Stomach (tissue), 4 donors: ENCODE data around the gene NEMP1.

Source experiments
- POLR2AphosphoS5 ChIP-seq, 3 donors: sonication (generic); formaldehyde crosslinking; IDR thresholded peaks; one replicate each; pipeline ENCODE4 v1.6.1; 2016; ENCODE audit warnings: antibody characterized with exemption in 3 of 3
- TF ChIP-seq, protein P1 (sequence below), 7 experiments: fragments of 450-650 bp in 4 of 7; fragments of 200-600 bp in 3 of 7; sonication (generic) in 3 of 7; IDR thresholded peaks; one replicate each; pipeline ENCODE4 v1.5.1; 2016 to 2019; ENCODE audit warnings: antibody characterized with exemption in 7 of 7, control low read depth in 2 of 7, mild to moderate bottlenecking in 1 of 7

GRCh38 chr12:57105011-57105753 lies 26.6 kb upstream of the NEMP1 start:
- TF ChIP-seq, protein P1, sequence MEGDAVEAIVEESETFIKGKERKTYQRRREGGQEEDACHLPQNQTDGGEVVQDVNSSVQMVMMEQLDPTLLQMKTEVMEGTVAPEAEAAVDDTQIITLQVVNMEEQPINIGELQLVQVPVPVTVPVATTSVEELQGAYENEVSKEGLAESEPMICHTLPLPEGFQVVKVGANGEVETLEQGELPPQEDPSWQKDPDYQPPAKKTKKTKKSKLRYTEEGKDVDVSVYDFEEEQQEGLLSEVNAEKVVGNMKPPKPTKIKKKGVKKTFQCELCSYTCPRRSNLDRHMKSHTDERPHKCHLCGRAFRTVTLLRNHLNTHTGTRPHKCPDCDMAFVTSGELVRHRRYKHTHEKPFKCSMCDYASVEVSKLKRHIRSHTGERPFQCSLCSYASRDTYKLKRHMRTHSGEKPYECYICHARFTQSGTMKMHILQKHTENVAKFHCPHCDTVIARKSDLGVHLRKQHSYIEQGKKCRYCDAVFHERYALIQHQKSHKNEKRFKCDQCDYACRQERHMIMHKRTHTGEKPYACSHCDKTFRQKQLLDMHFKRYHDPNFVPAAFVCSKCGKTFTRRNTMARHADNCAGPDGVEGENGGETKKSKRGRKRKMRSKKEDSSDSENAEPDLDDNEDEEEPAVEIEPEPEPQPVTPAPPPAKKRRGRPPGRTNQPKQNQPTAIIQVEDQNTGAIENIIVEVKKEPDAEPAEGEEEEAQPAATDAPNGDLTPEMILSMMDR (IDR thresholded peaks at IDR 0.05): no peak
- TF ChIP-seq POLR2AphosphoS5 (IDR thresholded peaks at IDR 0.05): no peak
